Lung (tissue), 12 donors: ENCODE data around the gene MYO7A. TPM values are rescaled to one million over a fixed set of nuclear protein-coding genes. Genes with fewer than 3 reads are reported as not detected.

Experiments
- ATAC-seq: fragments of 200-7000 bp; cut with Tn5 transposase; one replicate; pipeline ENCODE4 v1.9.1; 2020; ENCODE audit warnings: moderate number of reproducible peaks; ENCODE audit not compliant: insufficient read depth, low FRiP score
- DNase-seq, 3 donors: peaks; one replicate each; pipeline ENCODE4 v3.0.0-alpha.2; 2013 to 2017
- H3K27ac ChIP-seq, 2 donors: one replicate each; pipeline ENCODE4 v1.5.1; 2013; ENCODE audit warnings: mild to moderate bottlenecking in 2 of 2, moderate library complexity in 2 of 2, control low read depth in 1 of 2, inconsistent platforms in 1 of 2, low read depth in 1 of 2, low read length in 1 of 2
- H3K27me3 ChIP-seq, 3 donors: one replicate each; pipeline ENCODE4 v1.5.1; 2013; ENCODE audit warnings: low read length in 2 of 3; ENCODE audit not compliant: control insufficient read depth in 3 of 3, insufficient read depth in 3 of 3
- H3K36me3 ChIP-seq, 4 donors: one replicate each; pipeline ENCODE4 v1.5.1; 2013; ENCODE audit warnings: low read length in 4 of 4, mild to moderate bottlenecking in 1 of 4, moderate library complexity in 1 of 4; ENCODE audit not compliant: control insufficient read depth in 4 of 4, insufficient read depth in 4 of 4
- H3K4me1 ChIP-seq, 5 donors: one replicate each; pipeline ENCODE4 v1.5.1; 2013; ENCODE audit warnings: low read length in 5 of 5, mild to moderate bottlenecking in 2 of 5, moderate library complexity in 1 of 5; ENCODE audit not compliant: control insufficient read depth in 5 of 5, insufficient read depth in 5 of 5
- H3K4me3 ChIP-seq: one replicate; pipeline ENCODE4 v1.5.1; 2013; ENCODE audit warnings: mild to moderate bottlenecking, control low read depth, moderate library complexity
- H3K9ac ChIP-seq, 2 donors: one replicate each; pipeline ENCODE4 v1.5.1; 2013; ENCODE audit warnings: low read length in 2 of 2, control low read depth in 1 of 2; ENCODE audit not compliant: insufficient read depth in 1 of 2
- H3K9me3 ChIP-seq, 4 donors: one replicate each; pipeline ENCODE4 v1.5.1; 2013; ENCODE audit warnings: low read length in 3 of 4, mild to moderate bottlenecking in 1 of 4, moderate library complexity in 1 of 4; ENCODE audit not compliant: control insufficient read depth in 4 of 4, insufficient read depth in 3 of 4
- WGBS, 2 donors: extraction: QIAGEN DNeasy Blood & Tissue Kit; methylation state at CpG; one replicate each; pipeline ENCODE4 v1.1.7; 2013; 5-methylcytosine and 5-hydroxymethylcytosine counted together
- polyA plus RNA-seq, 2 donors: library from polyadenylated mRNA; stranded (reverse); fragments of 200-250 nt; gene quantifications; one replicate each; pipeline ENCODE4 v1.2.1, GENCODE V29; 2013
- total RNA-seq, 2 donors: library from RNA; depleted of rRNA in 1 of 2; stranded (reverse); fragments of >200 nt in 1 of 2; gene quantifications; one replicate each; pipeline ENCODE4 v1.2.1, GENCODE V29; 2014 to 2021
- TF ChIP-seq, protein P1 (sequence below): IDR thresholded peaks from 2 replicates; pipeline ENCODE4 v1.5.1; 2012; ENCODE audit warnings: mild to moderate bottlenecking; ENCODE audit errors: control extremely low read depth, extremely low read depth
- donor health status: control.
- donor health status: control.
- donor health status: Bipolar disorder and iron deficiency.
- donor health status: healthy.
- donor health status: DM: yes; HTN: yes; CAD: no.

MYO7A gene
- total and polyA plus RNA-seq, 4 donors: 1.8 to 10.2 (median 6.3) TPM

DNA sequence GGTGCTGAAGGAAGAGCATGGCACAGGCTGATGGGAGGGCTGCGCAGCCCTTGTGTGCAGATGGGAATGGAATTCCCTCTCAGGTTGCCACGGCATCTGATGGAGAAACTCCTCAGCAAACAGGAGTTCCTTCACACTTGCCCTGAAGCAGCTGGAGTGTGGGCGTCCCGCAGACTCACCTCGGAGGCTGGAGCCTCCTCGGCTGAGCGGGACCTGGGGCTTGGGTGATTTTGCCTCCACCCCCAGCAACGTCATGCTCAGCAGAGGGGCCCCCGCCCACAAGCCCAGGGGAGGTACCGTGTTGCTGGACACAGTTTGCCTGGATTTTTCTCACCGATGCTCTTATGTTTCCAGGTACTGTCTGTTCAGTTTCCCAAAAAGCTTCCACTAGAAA, 63.4 kb downstream of the MYO7A start:
- peaks cover 0 to 4% (median 0%) of the 10 kb centered on the region in 5 donors for H3K4me1 ChIP-seq
- TF ChIP-seq, protein P1, sequence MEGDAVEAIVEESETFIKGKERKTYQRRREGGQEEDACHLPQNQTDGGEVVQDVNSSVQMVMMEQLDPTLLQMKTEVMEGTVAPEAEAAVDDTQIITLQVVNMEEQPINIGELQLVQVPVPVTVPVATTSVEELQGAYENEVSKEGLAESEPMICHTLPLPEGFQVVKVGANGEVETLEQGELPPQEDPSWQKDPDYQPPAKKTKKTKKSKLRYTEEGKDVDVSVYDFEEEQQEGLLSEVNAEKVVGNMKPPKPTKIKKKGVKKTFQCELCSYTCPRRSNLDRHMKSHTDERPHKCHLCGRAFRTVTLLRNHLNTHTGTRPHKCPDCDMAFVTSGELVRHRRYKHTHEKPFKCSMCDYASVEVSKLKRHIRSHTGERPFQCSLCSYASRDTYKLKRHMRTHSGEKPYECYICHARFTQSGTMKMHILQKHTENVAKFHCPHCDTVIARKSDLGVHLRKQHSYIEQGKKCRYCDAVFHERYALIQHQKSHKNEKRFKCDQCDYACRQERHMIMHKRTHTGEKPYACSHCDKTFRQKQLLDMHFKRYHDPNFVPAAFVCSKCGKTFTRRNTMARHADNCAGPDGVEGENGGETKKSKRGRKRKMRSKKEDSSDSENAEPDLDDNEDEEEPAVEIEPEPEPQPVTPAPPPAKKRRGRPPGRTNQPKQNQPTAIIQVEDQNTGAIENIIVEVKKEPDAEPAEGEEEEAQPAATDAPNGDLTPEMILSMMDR: no peak
- no peaks in the 10 kb centered on the region for H3K36me3 ChIP-seq
- DNase-seq (no peak), ATAC-seq (no peak)
- H3K27ac ChIP-seq: no peak overlapping the region
- peaks cover 0 to 2% (median 0%) of the 10 kb centered on the region in 3 donors for H3K27me3 ChIP-seq
- H3K9me3 ChIP-seq: no peaks in the 10 kb centered on the region
- H3K4me3 ChIP-seq: no peak overlapping the region
- 80 to 89% methylated on average over 11 of the region's 11 CpGs for WGBS, 2 donors
- H3K9ac ChIP-seq: no peak overlapping the region

GRCh38 chr11:77191823-77192495, 63.9 kb downstream of the MYO7A start:
- peaks cover 0 to 4% (median 0%) of the 10 kb centered on the region in 5 donors for H3K4me1 ChIP-seq
- H3K27ac ChIP-seq: no peak overlapping the region
- ATAC-seq (peak; percentile 60), DNase-seq (peak; percentile 72 to 82 (median 80))
- no peak overlapping the region for H3K9ac ChIP-seq
- H3K36me3 ChIP-seq: no peaks in the 10 kb centered on the region
- 51 to 56% methylated on average over 27 of the region's 27 CpGs for WGBS, 2 donors
- H3K4me3 ChIP-seq: no peak overlapping the region
- no peaks in the 10 kb centered on the region for H3K9me3 ChIP-seq
- TF ChIP-seq, protein P1: peak; percentile 24
- H3K27me3 ChIP-seq: peaks cover 0 to 2% (median 0%) of the 10 kb centered on the region in 3 donors

GRCh38 chr11:77193167-77193566, 65.1 kb downstream of the MYO7A start:
- DNase-seq: no peak
- H3K9me3 ChIP-seq: no peaks in the 10 kb centered on the region
- peaks cover 0 to 4% (median 0%) of the 10 kb centered on the region in 5 donors for H3K4me1 ChIP-seq
- no peak for ATAC-seq
- TF ChIP-seq, protein P1: no peak
- no peak overlapping the region for H3K9ac ChIP-seq
- no peaks in the 10 kb centered on the region for H3K36me3 ChIP-seq
- H3K27ac ChIP-seq: no peak overlapping the region
- no peak overlapping the region for H3K4me3 ChIP-seq
- H3K27me3 ChIP-seq: peaks cover 0 to 2% (median 0%) of the 10 kb centered on the region in 3 donors
